Endothelial cell (in vitro differentiated cells): Measurements from ENCODE around the gene PMM2. TPM values are rescaled to one million over a fixed set of nuclear protein-coding genes. Genes with fewer than 3 reads are reported as not detected.

Experiments
- DNase-seq: peaks from one replicate; pipeline ENCODE4 v3.0.0; 2021; ENCODE audit warnings: low spot score
- H3K27ac Mint-ChIP-seq: one replicate; pipeline ENCODE4 v1.8.0; 2021; ENCODE audit warnings: mixed read lengths, inconsistent platforms; ENCODE audit not compliant: unreplicated experiment
- H3K27me3 Mint-ChIP-seq: one replicate; pipeline ENCODE4 v1.8.0; 2021; ENCODE audit warnings: mild to moderate bottlenecking, moderate library complexity, mixed read lengths, inconsistent platforms; ENCODE audit not compliant: unreplicated experiment
- H3K36me3 Mint-ChIP-seq: one replicate; pipeline ENCODE4 v1.8.0; 2021; ENCODE audit warnings: mild to moderate bottlenecking, low read depth, mixed read lengths, inconsistent platforms; ENCODE audit not compliant: unreplicated experiment
- H3K4me1 Mint-ChIP-seq: one replicate; pipeline ENCODE4 v1.8.0; 2021; ENCODE audit warnings: mild to moderate bottlenecking, mixed read lengths, inconsistent platforms; ENCODE audit not compliant: unreplicated experiment
- H3K4me3 Mint-ChIP-seq: one replicate; pipeline ENCODE4 v1.8.0; 2021; ENCODE audit warnings: mild to moderate bottlenecking, mixed read lengths, inconsistent platforms; ENCODE audit not compliant: unreplicated experiment
- H3K9me3 Mint-ChIP-seq: one replicate; pipeline ENCODE4 v1.8.0; 2021; ENCODE audit warnings: mixed read lengths, inconsistent platforms; ENCODE audit not compliant: unreplicated experiment
- CTCF ChIP-seq: fragments of 200-600 bp; sonication (generic); IDR thresholded peaks from one replicate; pipeline ENCODE4 v1.5.0; 2021; ENCODE audit warnings: antibody characterized with exemption; ENCODE audit not compliant: unreplicated experiment
- total RNA-seq: library from RNA; stranded (reverse); fragmentation: NEBNext Ultra II Directional; extraction: Animal tissue kit (Norgen Biotek cat#: 25700); gene quantifications from one replicate; pipeline ENCODE4 v1.2.1, GENCODE V29; 2021; ENCODE audit not compliant: unreplicated experiment

The PMM2 gene
- total RNA-seq, 1 donor from 2014 or later, result 19.3 TPM

GRCh38 chr16:8756755-8757154 lies 40.9 kb upstream of the PMM2 start:
- Mint-ChIP-seq H3K36me3 (no peaks in the 10 kb centered on the region), H3K9me3 (no peaks in the 10 kb centered on the region), H3K4me3 (no peak overlapping the region), H3K4me1 (no peaks in the 10 kb centered on the region), H3K27ac (no peak overlapping the region), H3K27me3 (no peaks in the 10 kb centered on the region)
- TF ChIP-seq CTCF, result no peak
- no peak for DNase-seq

- Mint-ChIP-seq H3K4me1 (no peaks in the 10 kb centered on the region), H3K36me3 (no peaks in the 10 kb centered on the region), H3K9me3 (no peaks in the 10 kb centered on the region), H3K4me3 (no peak overlapping the region), H3K27ac (no peak overlapping the region), H3K27me3 (no peaks in the 10 kb centered on the region)
- DNase-seq, result no peak
- no peak for TF ChIP-seq CTCF
Observed at GRCh38 chr16:8758022-8758421, 39.6 kb upstream of the PMM2 start.

GRCh38 chr16:8760021-8760420 lies 37.6 kb upstream of the PMM2 start:
- Mint-ChIP-seq H3K4me1 (no peaks in the 10 kb centered on the region), H3K9me3 (no peaks in the 10 kb centered on the region), H3K27me3 (no peaks in the 10 kb centered on the region), H3K36me3 (no peaks in the 10 kb centered on the region), H3K27ac (no peak overlapping the region), H3K4me3 (no peak overlapping the region)
- no peak for DNase-seq
- TF ChIP-seq CTCF, result no peak

- no peaks in the 10 kb centered on the region for H3K9me3 Mint-ChIP-seq
- H3K4me3 Mint-ChIP-seq, result no peak overlapping the region
- TF ChIP-seq CTCF, result no peak
- no peaks in the 10 kb centered on the region for H3K4me1 Mint-ChIP-seq
- no peaks in the 10 kb centered on the region for H3K27me3 Mint-ChIP-seq
- H3K27ac Mint-ChIP-seq, result no peak overlapping the region
- H3K36me3 Mint-ChIP-seq, result no peaks in the 10 kb centered on the region
- DNase-seq, result no peak
Observed at GRCh38 chr16:8761078-8761477, 36.6 kb upstream of the PMM2 start.

GRCh38 chr16:8762254-8762653 lies 35.4 kb upstream of the PMM2 start:
- no peak overlapping the region for H3K4me3 Mint-ChIP-seq
- H3K27me3 Mint-ChIP-seq, result no peaks in the 10 kb centered on the region
- H3K27ac Mint-ChIP-seq, result no peak overlapping the region
- no peaks in the 10 kb centered on the region for H3K36me3 Mint-ChIP-seq
- no peaks in the 10 kb centered on the region for H3K9me3 Mint-ChIP-seq
- TF ChIP-seq CTCF, result no peak
- no peaks in the 10 kb centered on the region for H3K4me1 Mint-ChIP-seq
- DNase-seq, result no peak
